K562 (cell line): ENCODE results near the gene PLCB1. TPM values are rescaled to one million over a fixed set of nuclear protein-coding genes. Genes with fewer than 3 reads are reported as not detected.

ENCODE experiments used
- ATAC-seq: fragments of 200-7000 bp; cut with Tn5 transposase; 3 replicates; pipeline ENCODE4 v1.9.1; 2020; ENCODE audit warnings: moderate library complexity
- BruUV-seq: library from RNA; stranded (reverse); fragments of 400-500 nt; replicated peaks from 2 replicates; lab custom pipeline; 2021; lab: Mats Ljungman, UMichigan
- CTCF ChIA-PET: fragments of 300-600 bp; formaldehyde crosslinking; extraction: SDS; loops from one replicate; lab custom pipeline; 2021; ENCODE audit warnings: low intra/inter-chr PET ratio; lab: Yijun Ruan, JAX
- POLR2A ChIA-PET: fragments of 300-600, 350-650 bp; sonication (Branson Sonifier 250); formaldehyde crosslinking; extraction: SDS; loops from one replicate; lab custom pipeline; 2021; ENCODE audit warnings: antibody characterized with exemption, inconsistent platforms; lab: Yijun Ruan, JAX
- DNase-seq, 4 experiments: peaks; one replicate each; pipeline versions ENCODE4 v3.0.0 to v3.0.0-alpha.2; 2011 to 2018; ENCODE audit warnings: low spot score in 3 of 4, mixed read lengths in 3 of 4; ENCODE audit errors: extremely low read depth in 1 of 4
- FAIRE-seq: peaks from 2 replicates; lab custom pipeline; 2011; peaks lifted over from hg19 to GRCh38; lab: Jason Lieb, UNC
- H2AFZ ChIP-seq: 2 replicates; pipeline ENCODE4 v1.6.0; 2011; ENCODE audit warnings: low read depth, low read length, control low read depth, inconsistent platforms
- H3K27ac ChIP-seq: fragments of 200-600 bp; 3 replicates; pipeline ENCODE4 v1.8.0; 2011; ENCODE audit warnings: low read depth, mild to moderate bottlenecking, control low read depth, inconsistent platforms, low read length, moderate library complexity, mixed read lengths; ENCODE audit errors: extremely low read depth
- H3K27me3 ChIP-seq, 2 experiments: fragments of 300-600 bp in 1 of 2; 2 replicates in 1 of 2; 3 replicates in 1 of 2; pipeline versions ENCODE4 v1.6.0 to v1.8.0; 2011; ENCODE audit warnings: inconsistent platforms in 2 of 2, low read length in 2 of 2, mild to moderate bottlenecking in 1 of 2, mixed read lengths in 1 of 2, moderate library complexity in 1 of 2; ENCODE audit not compliant: control insufficient read depth in 2 of 2, insufficient read depth in 2 of 2
- H3K36me3 ChIP-seq: fragments of 300-600 bp; 3 replicates; pipeline ENCODE4 v1.8.0; 2011; ENCODE audit warnings: mild to moderate bottlenecking, low read length, inconsistent platforms; ENCODE audit not compliant: control insufficient read depth, insufficient read depth
- H3K4me1 ChIP-seq, 2 experiments: fragments of 200-600 bp in 1 of 2; replicated peaks in 1 of 2; 2 replicates in 1 of 2; 3 replicates in 1 of 2; pipeline versions ENCODE4 v1.5.1 to v1.8.0; 2011; ENCODE audit warnings: inconsistent platforms in 2 of 2, low read length in 2 of 2, mild to moderate bottlenecking in 1 of 2, mixed read lengths in 1 of 2, moderate library complexity in 1 of 2; ENCODE audit not compliant: control insufficient read depth in 2 of 2, insufficient read depth in 2 of 2
- H3K4me2 ChIP-seq: 2 replicates; pipeline ENCODE4 v1.6.1; 2011; ENCODE audit warnings: low read length, control low read depth, inconsistent platforms, mixed read lengths; ENCODE audit not compliant: insufficient read depth
- H3K4me3 ChIP-seq: fragments of 200-600 bp; sonication (generic), shearing (Covaris generic); 2 replicates; pipeline ENCODE4 v1.5.1; 2016; ENCODE audit warnings: control low read depth, inconsistent platforms
- H3K79me2 ChIP-seq: fragments of 200-600 bp; 3 replicates; pipeline ENCODE4 v1.8.0; 2011; ENCODE audit warnings: low read length, inconsistent platforms; ENCODE audit not compliant: control insufficient read depth, insufficient read depth
- H3K9ac ChIP-seq, 2 experiments: 2 replicates each; pipeline versions ENCODE4 v1.6.0 to v1.6.1; 2011; ENCODE audit warnings: low read depth in 2 of 2, low read length in 2 of 2, control low read depth in 1 of 2, inconsistent platforms in 1 of 2, mild to moderate bottlenecking in 1 of 2, mixed read lengths in 1 of 2; ENCODE audit not compliant: insufficient read depth in 1 of 2
- H3K9me1 ChIP-seq: one replicate; pipeline ENCODE4 v1.6.0; 2011; ENCODE audit warnings: inconsistent platforms, mild to moderate bottlenecking, low read length, moderate library complexity; ENCODE audit not compliant: control insufficient read depth, insufficient read depth
- H3K9me3 ChIP-seq: replicated peaks from 2 replicates; pipeline ENCODE4 v1.5.1; 2011; ENCODE audit warnings: low read depth, low read length, inconsistent platforms; ENCODE audit not compliant: control insufficient read depth, insufficient read depth
- H4K20me1 ChIP-seq: replicated peaks from 2 replicates; pipeline ENCODE4 v1.6.1; 2011; ENCODE audit warnings: low read length, inconsistent platforms, mixed read lengths; ENCODE audit not compliant: control insufficient read depth, insufficient read depth
- BDP1 ChIP-seq: IDR thresholded peaks from 3 replicates; pipeline ENCODE4 v1.6.1; 2011; ENCODE audit not compliant: insufficient read length, insufficient read depth
- CBFA2T2 ChIP-seq: fragments of 450-650 bp; conservative IDR thresholded peaks from 2 replicates; pipeline ENCODE4 v1.6.1; 2017; ENCODE audit warnings: mild to moderate bottlenecking
- CHCHD3 ChIP-seq: fragments of 250-450 bp; sonication (Bioruptor Pico); IDR thresholded peaks from 2 replicates; pipeline ENCODE4 v2.1.2; 2022; ENCODE audit warnings: mild to moderate bottlenecking
- FOXK1 ChIP-seq: sonication (generic); formaldehyde crosslinking; IDR thresholded peaks from 2 replicates; pipeline ENCODE4 v1.8.0; 2022; ENCODE audit warnings: missing genetic modification reagents, mild to moderate bottlenecking, borderline replicate concordance
- MAFF ChIP-seq: IDR thresholded peaks from 2 replicates; pipeline ENCODE4 v1.6.1; 2012; ENCODE audit warnings: low read length, improper control_type of control experiment
- POU5F1 ChIP-seq: fragments of 150-350 bp; IDR thresholded peaks from 2 replicates; pipeline ENCODE4 v1.6.1; 2014; ENCODE audit warnings: borderline replicate concordance, low read length, low read depth, mild to moderate bottlenecking; ENCODE audit not compliant: partially characterized antibody
- PRMT5 ChIP-seq: sonication (generic); formaldehyde crosslinking; IDR thresholded peaks from 2 replicates; pipeline ENCODE4 v1.5.0; 2020; ENCODE audit warnings: missing genetic modification reagents
- RHOXF2B ChIP-seq: fragments of 250-450 bp; sonication (Bioruptor Pico); conservative IDR thresholded peaks from 2 replicates; pipeline ENCODE4 v1.5.1; 2021
- TCF3 ChIP-seq: sonication (generic); formaldehyde crosslinking; IDR thresholded peaks from 2 replicates; pipeline ENCODE4 v1.4.0; 2020; ENCODE audit warnings: mild to moderate bottlenecking, missing genetic modification reagents
- TCFL5 ChIP-seq: fragments of 250-450 bp; sonication (Bioruptor Pico); conservative IDR thresholded peaks from 2 replicates; pipeline ENCODE4 v1.6.1; 2021; ENCODE audit warnings: mild to moderate bottlenecking, moderate library complexity, matching md5 sums
- USF1 ChIP-seq: sonication (generic); formaldehyde crosslinking; IDR thresholded peaks from 2 replicates; pipeline ENCODE4 v1.9.0; 2022; ENCODE audit warnings: mild to moderate bottlenecking, missing genetic modification reagents
- YY1 ChIP-seq, 3 experiments: IDR thresholded peaks; 2 replicates each; pipeline ENCODE4 v1.6.1; 2011; ENCODE audit warnings: low read length in 2 of 3, mild to moderate bottlenecking in 2 of 3, moderate library complexity in 2 of 3, borderline replicate concordance in 1 of 3, control low read depth in 1 of 3, low read depth in 1 of 3; ENCODE audit not compliant: insufficient read depth in 3 of 3, insufficient replicate concordance in 2 of 3, control insufficient read depth in 1 of 3, insufficient read length in 1 of 3; ENCODE audit errors: extremely low read depth in 1 of 3
- ZNF354B ChIP-seq: fragments of 250-450 bp; sonication (Bioruptor Pico); IDR thresholded peaks from 2 replicates; pipeline ENCODE4 v1.4.0; 2020
- ZNF778 ChIP-seq: fragments of 450-650 bp; formaldehyde crosslinking; IDR thresholded peaks from 2 replicates; pipeline ENCODE4 v1.4.0; 2020; ENCODE audit warnings: mild to moderate bottlenecking, moderate library complexity
- WGBS: fragments of 100-300 bp; shearing (Covaris generic); methylation state at CpG from one replicate; pipeline ENCODE4 v1.1.6; 2016; ENCODE audit warnings: low coverage, mixed read lengths; ENCODE audit not compliant: insufficient coverage; ENCODE audit errors: missing lambda C conversion rate; 5-methylcytosine and 5-hydroxymethylcytosine counted together
- in situ Hi-C: fragments of 300-500 bp; cut with MboI; formaldehyde crosslinking; loops from 4 replicates; pipeline ENCODE4 v1.15.0; 2018; ENCODE audit warnings: inconsistent platforms, mixed read lengths
- intact Hi-C: fragments of 100-400 bp; cut with micrococcal nuclease; formaldehyde crosslinking; loops from 2 replicates; pipeline ENCODE4 v1.14.2; 2022
- polyA plus RNA-seq, 8 experiments: library from polyadenylated mRNA; depleted of rRNA in 4 of 8; stranded (reverse) in 5 of 8; unstranded in 3 of 8; fragments of >200 nt; fragmentation: Nextera tagmentation in 2 of 8; fragmentation: Illumina TruSeq in 1 of 8; extraction: Ambion mirVana in 2 of 8; extraction: Trizol in 1 of 8; gene quantifications; 2 replicates each; pipeline versions ENCODE4 v1.2.1 to v1.2.3, GENCODE V29; 2011 to 2014; ENCODE audit warnings: inconsistent platforms in 1 of 8, missing spikeins in 1 of 8
- total RNA-seq, 7 experiments: library from RNA; depleted of rRNA in 6 of 7; stranded (reverse); fragments of >200 nt in 6 of 7; fragmentation: Illumina TruSeq in 2 of 7; extraction: Trizol in 2 of 7; gene quantifications; 2 replicates each; pipeline versions ENCODE4 v1.2.1 to v1.2.3, GENCODE V29; 2011 to 2021; ENCODE audit warnings: low replicate concordance in 1 of 7

Gene PLCB1
- total and polyA plus RNA-seq, 9 of the 15 experiments (the other 6 are each of a cell fraction or from before 2014, with no cell fraction given): 0.34 to 3.1 (median 1.3) TPM

- TF ChIP-seq USF1 (CRISPR knock-in tag) (no peak), PRMT5 (CRISPR knock-in tag) (no peak), YY1 (IDR thresholded peaks at IDR 0.05; ENCODE audit: borderline replicate concordance in 1 of 3, control insufficient read depth in 1 of 3, extremely low read depth in 1 of 3, insufficient read depth in 3 of 3, insufficient read length in 1 of 3, insufficient replicate concordance in 2 of 3, low read depth in 1 of 3, low read length in 2 of 3) (no peak), ZNF778 (no peak), RHOXF2B (CRISPR knock-in tag) (no peak), TCF3 (CRISPR knock-in tag) (no peak), CBFA2T2 (no peak), FOXK1 (no peak)
These were observed 410.0 kb downstream of the PLCB1 start (continued) for GRCh38 chr20:8542110-8542486.

- no peaks in the 10 kb centered on the region for H3K36me3 ChIP-seq
- no peak overlapping the region for H3K4me3 ChIP-seq
- H3K4me1 ChIP-seq: no peaks in the 10 kb centered on the region
- H3K79me2 ChIP-seq: no peaks in the 10 kb centered on the region
- no peaks in the 10 kb centered on the region for H4K20me1 ChIP-seq
- in situ Hi-C loops: no loop called here
- intact Hi-C loops: no loop called here
- TF ChIP-seq MAFF (no peak), ZNF354B (CRISPR knock-in tag) (no peak), BDP1 (no peak), POU5F1 (no peak), CHCHD3 (CRISPR knock-in tag) (no peak), TCFL5 (CRISPR knock-in tag) (no peak)
- DNase-seq (no peak), FAIRE-seq (no peak), ATAC-seq (no peak)
- POLR2A ChIA-PET: no interaction called here
- H3K9ac ChIP-seq: no peak overlapping the region
- CTCF ChIA-PET: no interaction called here
- H3K4me2 ChIP-seq: no peak overlapping the region
- H3K9me1 ChIP-seq: no peaks in the 10 kb centered on the region
- H2AFZ ChIP-seq: no peak overlapping the region
- no TSS peak for BruUV-seq
- no peaks in the 10 kb centered on the region for H3K9me3 ChIP-seq
- WGBS: 0% methylated on average over 3 of the region's 3 CpGs
- H3K27me3 ChIP-seq: no peaks in the 10 kb centered on the region
- no peak overlapping the region for H3K27ac ChIP-seq
These were observed 413.1 kb downstream of the PLCB1 start for GRCh38 chr20:8545212-8545611.
